WTC11 (cell line): ENCODE data around the gene CD82.

ENCODE experiments used
- JAZF1 ChIP-seq: fragments of 250-450 bp; sonication (Bioruptor Pico); IDR thresholded peaks from 2 replicates; pipeline ENCODE4 v1.9.0; 2021; ENCODE audit warnings: moderate library complexity, mild to moderate bottlenecking, inconsistent platforms
- TF ChIP-seq, protein P1 (sequence below): fragments of 200-600 bp; IDR thresholded peaks from 2 replicates; pipeline ENCODE4 v1.8.0; 2022; ENCODE audit warnings: antibody characterized with exemption
- TF ChIP-seq, protein P2 (sequence below): fragments of 250-450 bp; sonication (Bioruptor Pico); IDR thresholded peaks from 2 replicates; pipeline ENCODE4 v1.9.0; 2021; ENCODE audit warnings: mild to moderate bottlenecking
- TF ChIP-seq, protein P3 (sequence below): sonication (generic); formaldehyde crosslinking; conservative IDR thresholded peaks from 2 replicates; pipeline ENCODE4 v1.8.1; 2022; ENCODE audit warnings: mild to moderate bottlenecking, missing genetic modification reagents
- TF ChIP-seq, protein P4 (sequence below): sonication (generic); formaldehyde crosslinking; IDR thresholded peaks from 2 replicates; pipeline ENCODE4 v1.8.1; 2022; ENCODE audit warnings: low read depth, missing genetic modification reagents, borderline replicate concordance
- TF ChIP-seq, protein P5 (sequence below): sonication (generic); formaldehyde crosslinking; IDR thresholded peaks from 2 replicates; pipeline ENCODE4 v1.8.0; 2022; ENCODE audit warnings: mild to moderate bottlenecking, missing genetic modification reagents

DNA sequence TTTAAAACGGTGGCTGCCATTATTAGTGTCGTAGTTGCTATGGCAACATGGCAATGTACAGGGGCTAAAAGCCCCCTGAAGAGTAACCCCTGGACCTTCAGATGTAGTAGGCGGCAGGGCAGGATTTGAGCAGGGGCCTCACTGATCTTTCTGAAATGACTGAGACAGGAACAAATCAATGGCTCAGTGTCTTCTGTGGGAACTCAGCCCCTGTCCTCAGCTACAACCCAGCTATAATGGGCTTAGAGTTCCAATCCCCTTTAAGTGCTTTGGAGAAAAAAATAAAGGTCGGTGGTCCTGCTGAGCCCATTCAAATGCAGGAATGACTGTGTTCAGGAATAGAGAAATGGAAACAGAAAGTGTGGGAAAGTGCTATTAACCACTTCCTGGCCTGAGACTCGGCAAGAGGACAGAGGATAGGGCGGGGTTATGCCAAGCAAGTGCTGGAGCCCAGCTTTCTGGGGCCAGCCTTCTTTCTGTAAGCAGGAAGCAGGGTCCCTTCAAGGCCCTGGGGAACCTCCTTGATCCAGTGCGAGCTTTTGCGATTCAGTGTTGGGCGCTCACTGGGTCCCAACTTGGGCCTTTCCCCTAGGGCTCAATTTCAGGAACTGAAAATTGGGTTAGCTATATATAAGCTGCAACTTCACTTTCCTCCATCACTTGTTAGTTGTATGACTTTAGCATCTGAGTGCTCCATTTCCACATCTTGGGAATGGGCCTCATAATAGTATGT, 6.1 kb upstream of the CD82 start:
- TF ChIP-seq, protein P1, sequence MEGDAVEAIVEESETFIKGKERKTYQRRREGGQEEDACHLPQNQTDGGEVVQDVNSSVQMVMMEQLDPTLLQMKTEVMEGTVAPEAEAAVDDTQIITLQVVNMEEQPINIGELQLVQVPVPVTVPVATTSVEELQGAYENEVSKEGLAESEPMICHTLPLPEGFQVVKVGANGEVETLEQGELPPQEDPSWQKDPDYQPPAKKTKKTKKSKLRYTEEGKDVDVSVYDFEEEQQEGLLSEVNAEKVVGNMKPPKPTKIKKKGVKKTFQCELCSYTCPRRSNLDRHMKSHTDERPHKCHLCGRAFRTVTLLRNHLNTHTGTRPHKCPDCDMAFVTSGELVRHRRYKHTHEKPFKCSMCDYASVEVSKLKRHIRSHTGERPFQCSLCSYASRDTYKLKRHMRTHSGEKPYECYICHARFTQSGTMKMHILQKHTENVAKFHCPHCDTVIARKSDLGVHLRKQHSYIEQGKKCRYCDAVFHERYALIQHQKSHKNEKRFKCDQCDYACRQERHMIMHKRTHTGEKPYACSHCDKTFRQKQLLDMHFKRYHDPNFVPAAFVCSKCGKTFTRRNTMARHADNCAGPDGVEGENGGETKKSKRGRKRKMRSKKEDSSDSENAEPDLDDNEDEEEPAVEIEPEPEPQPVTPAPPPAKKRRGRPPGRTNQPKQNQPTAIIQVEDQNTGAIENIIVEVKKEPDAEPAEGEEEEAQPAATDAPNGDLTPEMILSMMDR = no peak
- TF ChIP-seq, protein P2, sequence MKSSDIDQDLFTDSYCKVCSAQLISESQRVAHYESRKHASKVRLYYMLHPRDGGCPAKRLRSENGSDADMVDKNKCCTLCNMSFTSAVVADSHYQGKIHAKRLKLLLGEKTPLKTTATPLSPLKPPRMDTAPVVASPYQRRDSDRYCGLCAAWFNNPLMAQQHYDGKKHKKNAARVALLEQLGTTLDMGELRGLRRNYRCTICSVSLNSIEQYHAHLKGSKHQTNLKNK (CRISPR knock-in tag) = no peak
- TF ChIP-seq, protein P3, sequence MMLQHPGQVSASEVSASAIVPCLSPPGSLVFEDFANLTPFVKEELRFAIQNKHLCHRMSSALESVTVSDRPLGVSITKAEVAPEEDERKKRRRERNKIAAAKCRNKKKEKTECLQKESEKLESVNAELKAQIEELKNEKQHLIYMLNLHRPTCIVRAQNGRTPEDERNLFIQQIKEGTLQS (CRISPR knock-in tag) = no peak
- TF ChIP-seq, protein P4, sequence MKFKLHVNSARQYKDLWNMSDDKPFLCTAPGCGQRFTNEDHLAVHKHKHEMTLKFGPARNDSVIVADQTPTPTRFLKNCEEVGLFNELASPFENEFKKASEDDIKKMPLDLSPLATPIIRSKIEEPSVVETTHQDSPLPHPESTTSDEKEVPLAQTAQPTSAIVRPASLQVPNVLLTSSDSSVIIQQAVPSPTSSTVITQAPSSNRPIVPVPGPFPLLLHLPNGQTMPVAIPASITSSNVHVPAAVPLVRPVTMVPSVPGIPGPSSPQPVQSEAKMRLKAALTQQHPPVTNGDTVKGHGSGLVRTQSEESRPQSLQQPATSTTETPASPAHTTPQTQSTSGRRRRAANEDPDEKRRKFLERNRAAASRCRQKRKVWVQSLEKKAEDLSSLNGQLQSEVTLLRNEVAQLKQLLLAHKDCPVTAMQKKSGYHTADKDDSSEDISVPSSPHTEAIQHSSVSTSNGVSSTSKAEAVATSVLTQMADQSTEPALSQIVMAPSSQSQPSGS = no peak
- TF ChIP-seq JAZF1 = no peak
- TF ChIP-seq, protein P5, sequence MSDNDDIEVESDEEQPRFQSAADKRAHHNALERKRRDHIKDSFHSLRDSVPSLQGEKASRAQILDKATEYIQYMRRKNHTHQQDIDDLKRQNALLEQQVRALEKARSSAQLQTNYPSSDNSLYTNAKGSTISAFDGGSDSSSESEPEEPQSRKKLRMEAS (CRISPR knock-in tag) = no peak
